RWPE2 (cell line): ENCODE data around the gene SIPA1L3.

ENCODE experiments used
- ATAC-seq: fragments of 200-7000 bp; cut with Tn5 transposase; 3 replicates; pipeline ENCODE4 v1.9.1; 2021; ENCODE audit warnings: low read depth
- DNase-seq: peaks from one replicate; pipeline ENCODE4 v3.0.0-alpha.2; 2020; ENCODE audit warnings: low spot score
- H3K27ac ChIP-seq: fragments of 450-650 bp; 2 replicates; pipeline ENCODE4 v1.5.1; 2017; ENCODE audit warnings: mild to moderate bottlenecking; ENCODE audit not compliant: poor library complexity, severe bottlenecking
- H3K27me3 ChIP-seq: fragments of 250-450 bp; sonication (Bioruptor Pico); 2 replicates; pipeline ENCODE4 v1.5.1; 2021; ENCODE audit warnings: mild to moderate bottlenecking, moderate library complexity; ENCODE audit not compliant: insufficient read depth, poor library complexity, severe bottlenecking
- H3K36me3 ChIP-seq: fragments of 250-450 bp; sonication (Bioruptor Pico); 2 replicates; pipeline ENCODE4 v1.5.1; 2020; ENCODE audit warnings: low read depth, mild to moderate bottlenecking, moderate library complexity
- H3K4me1 ChIP-seq: fragments of 250-450 bp; sonication (Bioruptor Pico); 2 replicates; pipeline ENCODE4 v1.5.1; 2021; ENCODE audit warnings: mild to moderate bottlenecking, moderate library complexity; ENCODE audit not compliant: insufficient read depth, poor library complexity, severe bottlenecking
- H3K4me3 ChIP-seq: fragments of 250-450 bp; sonication (Bioruptor Pico); 2 replicates; pipeline ENCODE4 v1.5.1; 2021; ENCODE audit warnings: mild to moderate bottlenecking, moderate library complexity; ENCODE audit not compliant: severe bottlenecking
- H3K9me3 ChIP-seq: fragments of 250-450 bp; sonication (Bioruptor Pico); 2 replicates; pipeline ENCODE4 v1.5.1; 2021; ENCODE audit warnings: mild to moderate bottlenecking, moderate library complexity; ENCODE audit not compliant: severe bottlenecking
- CTCF ChIP-seq: fragments of 450-650 bp; IDR thresholded peaks from one replicate; pipeline ENCODE4 v1.5.1; 2017; ENCODE audit warnings: mild to moderate bottlenecking, moderate library complexity; ENCODE audit not compliant: poor library complexity, severe bottlenecking

The SIPA1L3 gene

GRCh38 chr19:38076337-38076736 lies 169.3 kb downstream of the SIPA1L3 start:
- peaks cover 8% of the 10 kb centered on the region for H3K4me1 ChIP-seq
- DNase-seq (no peak), ATAC-seq (no peak)
- no peaks in the 10 kb centered on the region for H3K27me3 ChIP-seq
- no peaks in the 10 kb centered on the region for H3K9me3 ChIP-seq
- peaks cover 16% of the 10 kb centered on the region; the same call in 1 of the 2 replicates for H3K36me3 ChIP-seq
- TF ChIP-seq CTCF: no peak
- H3K4me3 ChIP-seq: no peak overlapping the region
- no peak overlapping the region for H3K27ac ChIP-seq

GRCh38 chr19:38078302-38078930 lies 171.4 kb downstream of the SIPA1L3 start:
- no peak for TF ChIP-seq CTCF
- Histone ChIP-seq H3K9me3 (no peaks in the 10 kb centered on the region), H3K27ac (peak overlapping the region; percentile 63), H3K4me1 (peaks cover 8% of the 10 kb centered on the region), H3K4me3 (no peak overlapping the region), H3K36me3 (peaks cover 30% of the 10 kb centered on the region), H3K27me3 (no peaks in the 10 kb centered on the region)
- ATAC-seq: no peak
- no peak for DNase-seq

GRCh38 chr19:38079926-38080380 lies 172.9 kb downstream of the SIPA1L3 start:
- Histone ChIP-seq H3K4me3 (no peak overlapping the region), H3K27ac (peak overlapping the region; percentile 63), H3K36me3 (peaks cover 36% of the 10 kb centered on the region), H3K27me3 (no peaks in the 10 kb centered on the region), H3K4me1 (peaks cover 8% of the 10 kb centered on the region), H3K9me3 (no peaks in the 10 kb centered on the region)
- TF ChIP-seq CTCF: no peak
- peak; percentile 94 for ATAC-seq
- no peak for DNase-seq

GRCh38 chr19:38081547-38082255 lies 174.7 kb downstream of the SIPA1L3 start:
- no peak for TF ChIP-seq CTCF
- Histone ChIP-seq H3K27ac (no peak overlapping the region), H3K4me1 (peaks cover 8% of the 10 kb centered on the region), H3K36me3 (peaks cover 37% of the 10 kb centered on the region), H3K9me3 (no peaks in the 10 kb centered on the region), H3K4me3 (no peak overlapping the region), H3K27me3 (no peaks in the 10 kb centered on the region)
- ATAC-seq (no peak), DNase-seq (no peak)
